ENCODE data around the gene WWTR1. TPM values are rescaled to one million over a fixed set of nuclear protein-coding genes. Genes with fewer than 3 reads are reported as not detected.

WWTR1 gene
- polyA plus RNA-seq, 3 donors from 2014 or later: not detected

DNA sequence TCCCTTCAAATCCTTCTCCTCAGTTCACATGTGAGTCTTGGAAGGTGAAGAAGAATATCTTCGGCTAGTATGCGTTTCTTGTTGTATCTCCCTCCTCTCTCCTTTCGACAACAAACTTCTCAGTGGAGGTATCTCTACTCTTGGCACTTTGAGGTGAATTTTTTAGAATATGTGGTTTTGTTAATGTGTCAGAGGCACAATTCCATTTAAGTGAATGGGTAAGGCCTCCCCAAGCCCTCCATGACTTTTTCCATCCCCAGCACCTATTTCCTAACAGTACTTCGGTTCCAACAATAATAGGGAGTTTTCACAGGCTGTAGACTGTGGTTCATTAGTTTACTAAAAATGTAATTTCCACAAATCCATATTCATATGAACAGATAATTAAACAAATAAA is 109.2 kb downstream of the WWTR1 start:
- DNase-seq: no peak
- H3K36me3 Mint-ChIP-seq: no peaks in the 10 kb centered on the region

DNA sequence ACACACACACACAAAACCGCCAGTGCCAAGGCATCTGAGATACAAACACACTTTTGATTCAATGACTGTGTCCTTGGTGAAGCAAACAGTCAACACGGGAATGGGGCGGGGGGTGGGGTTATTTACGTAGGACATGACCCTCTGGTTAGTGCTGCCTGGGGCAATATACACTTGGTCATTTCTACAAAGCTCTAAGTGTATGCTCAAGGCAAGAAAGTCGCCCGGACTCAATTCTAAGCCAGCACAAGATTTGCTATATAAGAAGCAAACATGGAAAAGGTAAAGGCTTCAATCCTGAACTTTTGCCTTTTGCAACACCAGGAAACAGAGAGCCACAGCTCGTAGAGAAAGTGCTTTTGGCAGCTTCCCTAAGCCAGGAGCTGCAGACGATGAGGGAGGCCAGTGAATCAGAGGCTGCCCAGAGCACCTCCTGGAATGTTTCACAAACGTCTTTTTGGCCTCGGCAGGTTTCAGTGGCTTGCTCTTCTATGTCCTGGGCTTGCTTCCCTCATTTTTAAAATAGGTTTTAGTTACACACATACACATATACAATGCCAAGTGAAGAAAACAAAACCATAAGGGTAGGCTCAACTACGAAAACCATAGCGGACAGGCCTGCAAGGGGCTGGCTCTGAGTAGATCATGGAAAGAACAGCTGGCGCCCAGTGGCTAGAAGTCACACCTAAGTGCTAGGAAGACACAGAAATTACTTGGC is 109.7 kb downstream of the WWTR1 start:
- Mint-ChIP-seq H3K4me1 (no peaks in the 10 kb centered on the region), H3K36me3 (no peaks in the 10 kb centered on the region), H3K9me3 (no peaks in the 10 kb centered on the region), H3K4me3 (no peak overlapping the region), H3K27ac (no peak overlapping the region), H3K27me3 (ENCODE audit: low read depth in 3 of 3) (peaks cover 0 to 1% (median 0%) of the 10 kb centered on the region in 3 donors)
- no peak for DNase-seq

More for the DNA sequence above, 109.2 kb downstream of the WWTR1 start:
- H3K4me3 Mint-ChIP-seq: no peak overlapping the region
- H3K4me1 Mint-ChIP-seq: no peaks in the 10 kb centered on the region
- H3K27me3 Mint-ChIP-seq (ENCODE audit: low read depth in 3 of 3): peaks cover 0 to 1% (median under 1%) of the 10 kb centered on the region in 3 donors
- H3K9me3 Mint-ChIP-seq: no peaks in the 10 kb centered on the region
- H3K27ac Mint-ChIP-seq: no peak overlapping the region

DNA sequence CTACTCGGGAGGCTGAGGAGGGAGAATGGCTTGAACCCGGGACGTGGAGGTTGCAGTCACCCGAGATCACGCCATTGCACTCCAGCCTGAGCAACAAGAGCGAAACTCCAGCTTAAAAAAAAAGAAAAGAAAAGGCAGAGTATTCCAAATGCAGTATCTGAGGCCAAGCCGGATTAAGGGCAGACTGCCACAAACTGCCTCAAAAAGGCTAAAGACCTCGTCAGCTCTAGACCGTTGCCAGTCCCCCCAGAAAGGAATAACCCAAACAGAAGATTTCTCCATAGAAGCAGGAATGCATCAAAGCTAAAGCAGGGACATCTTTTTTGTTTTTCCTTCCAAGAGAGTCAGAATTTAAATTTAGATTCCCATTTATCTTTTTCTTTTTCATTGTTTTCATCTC is 110.4 kb downstream of the WWTR1 start:
- no peaks in the 10 kb centered on the region for H3K4me1 Mint-ChIP-seq
- H3K36me3 Mint-ChIP-seq: no peaks in the 10 kb centered on the region
- peaks cover 0 to 1% (median 0%) of the 10 kb centered on the region in 3 donors for H3K27me3 Mint-ChIP-seq (ENCODE audit: low read depth in 3 of 3)

DNA sequence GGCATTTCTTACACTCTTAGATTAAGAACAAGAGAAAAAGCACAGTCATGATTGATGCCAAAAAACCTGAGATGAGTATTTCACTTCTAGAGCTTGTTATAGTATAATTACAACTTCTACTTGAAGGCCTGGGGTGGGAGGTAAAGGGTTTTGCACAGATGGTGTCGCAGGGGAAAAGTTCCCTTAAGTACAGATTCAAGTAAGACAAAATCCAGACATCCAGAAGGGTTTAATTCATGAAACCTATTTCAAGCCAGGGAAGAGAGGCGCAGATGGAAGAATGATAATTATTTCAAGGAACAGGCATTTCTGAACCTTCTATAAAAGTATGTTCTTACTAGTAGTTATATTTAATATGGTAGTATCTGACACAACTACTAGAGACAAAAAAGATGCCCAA is 112.8 kb downstream of the WWTR1 start:
- Mint-ChIP-seq H3K27ac (no peak overlapping the region), H3K36me3 (no peaks in the 10 kb centered on the region), H3K4me3 (no peak overlapping the region), H3K9me3 (no peaks in the 10 kb centered on the region), H3K4me1 (no peaks in the 10 kb centered on the region), H3K27me3 (ENCODE audit: low read depth in 3 of 3) (peaks cover 0 to 2% (median 1%) of the 10 kb centered on the region in 3 donors)
- no peak for DNase-seq

More for the DNA sequence above, 110.4 kb downstream of the WWTR1 start:
- no peak overlapping the region for H3K27ac Mint-ChIP-seq
- no peaks in the 10 kb centered on the region for H3K9me3 Mint-ChIP-seq
- DNase-seq: no peak
- H3K4me3 Mint-ChIP-seq: no peak overlapping the region

DNA sequence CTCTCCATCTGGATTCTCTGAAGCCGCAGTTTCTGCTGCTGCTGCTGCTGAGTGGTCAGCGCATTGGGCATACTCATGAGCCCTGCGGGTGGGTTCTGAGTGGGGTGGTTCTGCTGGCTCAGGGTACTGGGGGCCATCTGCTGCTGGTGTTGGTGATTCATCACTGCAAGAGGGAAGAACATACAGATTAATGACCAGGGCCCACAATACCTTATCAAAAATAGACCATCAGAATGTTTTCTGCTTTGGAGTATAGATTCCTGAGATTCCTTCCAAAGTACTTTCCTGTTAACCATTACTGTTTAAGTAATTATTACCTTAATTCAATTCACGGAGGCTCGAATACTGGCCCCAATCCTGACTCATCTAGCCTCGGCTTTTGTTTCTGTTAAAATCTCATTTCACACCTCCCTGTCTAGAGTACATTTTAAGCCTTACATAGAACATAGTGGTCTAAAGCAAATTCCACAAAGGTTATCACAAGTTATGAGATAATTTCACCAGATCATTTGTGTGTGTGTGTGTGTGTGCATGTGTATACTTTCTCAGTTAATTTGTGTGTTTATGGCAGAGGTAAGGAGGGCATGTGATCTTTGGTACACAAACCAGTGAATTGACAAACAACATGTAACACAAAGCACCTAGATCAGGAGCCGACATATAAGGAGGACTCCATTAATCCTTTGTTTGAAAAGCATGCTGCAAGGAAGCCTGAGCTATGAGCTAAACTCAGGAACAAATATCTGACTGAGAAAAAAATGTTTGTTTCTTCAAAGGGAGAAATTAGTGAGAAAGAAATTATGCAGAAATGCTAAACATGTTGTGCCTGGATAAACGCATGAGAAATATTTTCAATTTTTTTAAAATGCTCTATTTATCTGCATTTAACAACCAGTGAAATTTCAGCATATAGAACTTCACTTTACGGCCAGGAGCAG is 115.2 kb downstream of the WWTR1 start:
- Mint-ChIP-seq H3K36me3 (no peaks in the 10 kb centered on the region), H3K4me1 (no peaks in the 10 kb centered on the region), H3K27me3 (ENCODE audit: low read depth in 3 of 3) (peaks cover 0 to 4% (median 1%) of the 10 kb centered on the region in 3 donors), H3K27ac (no peak overlapping the region), H3K9me3 (no peaks in the 10 kb centered on the region), H3K4me3 (no peak overlapping the region)
- no peak for DNase-seq

DNA sequence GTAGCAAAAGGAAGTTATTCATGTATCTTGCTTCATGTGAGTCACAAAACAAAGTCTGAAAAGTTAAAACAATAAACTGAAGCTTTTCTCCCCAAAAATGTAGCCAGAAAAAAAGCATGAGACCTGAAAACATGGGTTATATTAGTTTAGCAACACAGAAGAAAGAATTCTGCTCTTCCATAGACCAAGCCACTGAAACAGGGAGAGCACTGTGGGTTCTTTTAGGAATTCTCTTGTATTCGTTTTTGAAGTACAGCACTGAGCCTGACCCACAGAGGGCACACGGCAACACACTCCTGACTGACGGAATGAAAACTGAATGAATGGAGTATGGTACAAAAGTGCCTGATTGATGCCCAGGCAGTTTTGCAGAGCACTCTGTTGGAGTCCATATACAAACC is 116.7 kb downstream of the WWTR1 start:
- Mint-ChIP-seq H3K27ac (no peak overlapping the region), H3K4me3 (no peak overlapping the region), H3K9me3 (no peaks in the 10 kb centered on the region), H3K27me3 (ENCODE audit: low read depth in 3 of 3) (peaks cover 0 to 4% (median 0%) of the 10 kb centered on the region in 3 donors), H3K4me1 (no peaks in the 10 kb centered on the region), H3K36me3 (no peaks in the 10 kb centered on the region)
- DNase-seq: no peak

DNA sequence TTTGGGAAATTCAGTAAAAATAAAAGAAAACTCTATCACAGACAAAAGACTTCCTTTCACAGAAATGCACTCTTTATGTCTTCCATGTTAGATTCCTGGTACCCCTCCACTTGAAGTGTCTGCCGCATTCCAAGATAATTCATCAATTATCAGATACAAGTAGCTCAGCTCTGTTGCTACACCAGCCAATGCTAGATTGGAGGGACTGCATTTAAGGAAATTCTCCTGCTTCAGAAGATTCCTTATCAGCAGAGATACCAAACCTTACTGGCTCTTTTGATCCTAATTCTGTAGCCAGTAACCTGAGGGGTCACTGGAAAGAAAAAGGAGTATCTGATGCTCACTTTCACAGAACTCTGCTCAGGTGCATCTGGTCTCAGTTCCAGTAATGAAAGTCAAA is 119.5 kb downstream of the WWTR1 start:
- peaks cover 0 to 15% of the 10 kb centered on the region in 2 donors for H3K4me1 Mint-ChIP-seq
- no peak for DNase-seq
- no peaks in the 10 kb centered on the region for H3K36me3 Mint-ChIP-seq
- no peak overlapping the region for H3K4me3 Mint-ChIP-seq
- no peaks in the 10 kb centered on the region for H3K9me3 Mint-ChIP-seq
- H3K27me3 Mint-ChIP-seq (ENCODE audit: low read depth in 3 of 3): peaks cover 0 to 4% (median 1%) of the 10 kb centered on the region in 3 donors
- H3K27ac Mint-ChIP-seq: no peak overlapping the region

DNA sequence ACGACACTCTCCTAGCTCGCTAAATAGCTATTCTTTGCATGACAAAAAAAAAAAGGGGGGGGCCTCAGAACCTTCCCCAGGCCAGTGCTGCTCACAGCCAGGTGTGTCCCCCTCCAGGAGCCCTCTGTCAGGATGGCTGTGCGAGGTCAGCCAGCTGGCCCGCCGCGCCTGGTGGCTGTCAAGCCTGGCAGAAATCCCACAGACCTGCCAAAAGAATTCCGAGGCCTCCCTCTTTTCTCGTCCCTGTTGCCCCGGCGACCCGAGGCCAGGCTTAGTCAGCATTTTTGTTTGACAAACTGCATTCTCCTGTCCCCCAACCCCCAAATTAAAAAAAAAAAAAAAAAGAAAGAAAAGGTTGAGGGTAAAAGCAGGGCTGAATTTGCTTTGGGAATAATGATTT is 121.4 kb downstream of the WWTR1 start:
- DNase-seq: no peak
- Mint-ChIP-seq H3K36me3 (peaks cover 0 to 2% (median 0%) of the 10 kb centered on the region in 3 donors), H3K27me3 (ENCODE audit: low read depth in 3 of 3) (peaks cover 0 to 4% (median 3%) of the 10 kb centered on the region in 3 donors), H3K27ac (no peak overlapping the region), H3K4me3 (no peak overlapping the region), H3K9me3 (no peaks in the 10 kb centered on the region), H3K4me1 (peaks cover 15 to 34% of the 10 kb centered on the region in 2 donors)

DNA sequence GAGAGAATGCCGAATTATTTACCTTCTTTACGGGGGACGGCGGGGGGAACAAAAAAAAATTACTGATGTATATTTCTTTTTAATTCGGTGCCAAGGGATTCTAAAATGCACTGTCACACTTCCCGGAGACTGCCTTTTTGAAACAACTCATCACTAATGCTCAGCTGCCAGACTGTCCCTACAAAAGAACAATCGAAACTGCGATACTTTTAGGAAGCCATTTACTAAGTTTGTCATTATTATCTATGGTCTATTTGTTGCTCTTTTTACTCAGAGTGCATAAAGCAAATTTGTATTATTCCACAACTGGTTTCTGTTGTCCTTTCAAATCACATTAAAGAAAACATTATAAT is 122.5 kb downstream of the WWTR1 start:
- Mint-ChIP-seq H3K27ac (no peak overlapping the region), H3K4me3 (no peak overlapping the region), H3K9me3 (no peaks in the 10 kb centered on the region), H3K4me1 (peaks cover 15 to 36% of the 10 kb centered on the region in 2 donors), H3K27me3 (ENCODE audit: low read depth in 3 of 3) (peaks cover 0 to 4% (median 3%) of the 10 kb centered on the region in 3 donors), H3K36me3 (peaks cover 0 to 3% (median 0%) of the 10 kb centered on the region in 3 donors)
- DNase-seq: no peak

DNA sequence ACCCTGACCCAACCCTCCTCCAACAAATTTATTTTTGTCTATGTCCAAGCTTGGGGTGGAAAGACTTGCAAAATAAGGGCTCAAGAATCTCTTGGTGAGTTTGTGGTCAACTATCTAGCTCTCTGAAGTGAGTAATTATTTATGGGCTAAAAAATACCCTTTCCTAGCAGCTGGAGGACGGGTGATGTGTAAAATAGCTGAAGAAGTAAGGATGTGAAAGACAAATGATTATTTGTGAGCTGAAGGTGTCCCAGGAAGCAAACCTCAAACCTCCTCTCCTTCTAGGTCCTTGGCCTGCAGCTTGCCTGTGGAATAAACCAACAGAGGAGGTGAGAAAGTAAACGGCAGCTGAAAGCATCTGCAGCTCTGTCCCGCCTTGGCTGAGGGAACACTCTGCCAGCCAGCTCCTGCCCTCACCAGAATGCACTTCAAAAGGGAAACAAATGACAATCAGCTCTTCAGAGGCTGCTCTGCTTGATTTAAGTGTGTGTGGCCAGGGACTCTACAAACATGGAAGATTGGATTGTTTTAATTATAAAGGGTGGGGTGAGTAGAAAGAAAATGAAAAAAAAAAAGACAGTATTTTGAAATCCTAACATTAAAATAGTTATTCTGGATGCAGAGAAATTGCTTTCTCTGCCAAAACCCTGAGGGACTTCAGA is 123.0 kb downstream of the WWTR1 start:
- DNase-seq: no peak
- peak overlapping the region in 1 of 6 donors; percentile 36 for H3K27ac Mint-ChIP-seq

DNA sequence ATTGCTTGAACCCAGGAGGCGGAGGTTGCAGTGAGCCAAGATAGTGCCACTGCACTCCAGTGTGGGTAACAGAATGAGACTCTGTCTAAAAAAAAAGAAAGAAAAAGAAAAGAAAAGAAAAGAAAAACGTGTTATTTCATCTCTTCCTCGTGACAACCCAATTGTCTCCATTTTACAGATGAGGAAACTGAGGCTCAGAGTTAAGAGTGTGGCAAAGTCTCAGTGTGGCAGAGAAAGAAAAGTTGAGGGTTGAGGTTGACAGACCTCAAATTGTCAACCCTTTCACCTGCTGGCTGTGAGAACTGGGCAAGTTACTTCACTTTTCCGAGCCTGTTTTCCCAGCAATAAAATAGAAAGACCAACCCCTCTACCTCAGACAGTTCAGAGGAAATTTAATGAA is 123.7 kb downstream of the WWTR1 start:
- DNase-seq: no peak
- Mint-ChIP-seq H3K9me3 (no peaks in the 10 kb centered on the region), H3K4me3 (no peak overlapping the region), H3K27me3 (ENCODE audit: low read depth in 3 of 3) (peaks cover 0 to 3% (median 0%) of the 10 kb centered on the region in 3 donors), H3K4me1 (peaks cover 15 to 37% of the 10 kb centered on the region in 2 donors), H3K36me3 (peaks cover 0 to 3% (median 0%) of the 10 kb centered on the region in 3 donors), H3K27ac (no peak overlapping the region)

More for the DNA sequence above, 123.0 kb downstream of the WWTR1 start:
- H3K4me3 Mint-ChIP-seq: no peak overlapping the region
- H3K36me3 Mint-ChIP-seq: peaks cover 0 to 3% (median 0%) of the 10 kb centered on the region in 3 donors
- H3K4me1 Mint-ChIP-seq: peaks cover 15 to 36% of the 10 kb centered on the region in 2 donors
- no peaks in the 10 kb centered on the region for H3K9me3 Mint-ChIP-seq
- H3K27me3 Mint-ChIP-seq (ENCODE audit: low read depth in 3 of 3): peaks cover 0 to 3% (median 0%) of the 10 kb centered on the region in 3 donors

DNA sequence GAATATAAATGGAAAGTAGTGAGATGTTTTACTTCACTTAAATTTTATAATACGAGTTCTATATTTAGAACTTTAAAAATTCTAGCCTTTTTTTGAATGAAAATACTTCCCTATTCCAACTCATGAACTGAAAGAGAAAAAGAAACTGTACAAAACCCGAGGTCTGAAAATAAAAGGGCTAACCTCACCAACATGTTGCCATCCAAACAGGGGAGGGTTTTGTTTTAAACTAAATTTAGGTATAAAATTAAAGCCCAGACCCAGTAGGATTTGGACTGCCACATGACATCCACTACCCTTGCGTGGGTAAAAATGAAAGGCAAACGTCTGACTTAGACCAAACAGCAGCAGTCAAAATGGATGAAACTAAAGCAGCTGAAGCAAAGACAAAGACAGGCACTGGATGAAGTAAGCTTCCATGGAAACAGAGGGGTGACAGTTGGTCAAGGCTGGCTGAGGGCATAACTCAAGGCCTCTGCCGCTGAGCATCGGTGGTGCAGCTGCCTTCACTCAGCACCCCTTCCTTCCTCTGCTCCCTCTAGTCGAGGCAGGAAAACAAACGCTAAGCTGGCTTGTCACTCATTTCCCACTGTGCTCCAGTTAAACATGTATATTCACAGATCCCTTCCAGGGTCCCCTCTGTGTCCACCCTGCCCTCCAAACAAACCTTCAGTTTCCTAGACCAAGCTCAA is 125.2 kb downstream of the WWTR1 start:
- Mint-ChIP-seq H3K36me3 (peaks cover 0 to 3% (median 0%) of the 10 kb centered on the region in 3 donors), H3K9me3 (no peaks in the 10 kb centered on the region), H3K27me3 (ENCODE audit: low read depth in 3 of 3) (peaks cover 0 to 4% (median 3%) of the 10 kb centered on the region in 3 donors), H3K27ac (peak overlapping the region; percentile 19 to 77 (median 54)), H3K4me3 (peak overlapping the region; percentile 22 to 53 (median 32)), H3K4me1 (peaks cover 28 to 51% of the 10 kb centered on the region in 2 donors)
- DNase-seq: no peak

DNA sequence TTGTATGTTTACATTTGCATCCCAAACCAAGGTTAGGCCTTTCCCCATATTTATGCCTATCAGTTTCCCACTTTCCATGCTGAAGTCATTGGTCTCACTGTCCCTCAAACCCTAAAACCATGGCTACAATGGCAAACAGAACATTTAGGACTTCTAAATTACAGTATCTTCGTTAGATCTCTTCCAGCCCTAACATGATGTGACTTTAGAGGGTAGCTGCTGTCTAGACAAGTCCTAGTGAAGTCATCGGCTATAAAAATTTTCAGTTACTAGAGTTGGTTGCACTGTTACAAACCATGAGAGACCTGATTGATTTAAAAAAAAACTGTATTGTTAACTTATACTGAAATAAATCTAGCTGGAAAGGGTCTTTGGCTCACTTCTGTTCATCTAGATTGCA is 128.7 kb downstream of the WWTR1 start:
- Mint-ChIP-seq H3K4me1 (peaks cover 40 to 60% of the 10 kb centered on the region in 2 donors), H3K27me3 (ENCODE audit: low read depth in 3 of 3) (peaks cover 0 to 10% (median 3%) of the 10 kb centered on the region in 3 donors), H3K9me3 (no peaks in the 10 kb centered on the region), H3K4me3 (peak overlapping the region in 2 of 5 donors; percentile 34 to 43), H3K27ac (no peak overlapping the region), H3K36me3 (peaks cover 0 to 3% (median 0%) of the 10 kb centered on the region in 3 donors)
- no peak for DNase-seq

Data from immature natural killer cell (primary cell).